ENCODE measurements around the gene SMARCC2. TPM values are rescaled to one million over a fixed set of nuclear protein-coding genes. Genes with fewer than 3 reads are reported as not detected.

SMARCC2 gene
- total and polyA plus RNA-seq, 9 of the 15 experiments (the other 6 are each of a cell fraction or from before 2014, with no cell fraction given), result 11.9 to 86.0 (median 36.6) TPM

GRCh38 chr12:56158029-56158925 lies 31.0 kb downstream of the SMARCC2 start, which contains the start of gene MYL6 (continued):
- TF ChIP-seq REST (IDR thresholded peaks at IDR 0.05; ENCODE audit: borderline replicate concordance) (no peak), REST (CRISPR knock-in tag; IDR thresholded peaks at IDR 0.05; ENCODE audit: low read depth) (0 out of 2 replicates have a peak, but pooled peaks have one; percentile 46), MYC (IDR thresholded peaks at IDR 0.05; ENCODE audit: low read depth, low read length) (peak; percentile 18; the same call in 1 of the 2 replicates), MYC (CRISPR knock-in tag; IDR thresholded peaks at IDR 0.05; ENCODE audit: borderline replicate concordance, low read depth) (peak; percentile 59; the same call in 1 of the 2 replicates), BRD9 (IDR thresholded peaks at IDR 0.05; ENCODE audit: low read depth, partially characterized antibody) (peak; percentile 81), MGA (IDR thresholded peaks at IDR 0.05) (no peak), CAMTA2 (CRISPR knock-in tag; conservative IDR thresholded peaks at IDR 0.05) (peak; percentile 93)

Data from K562 (cell line).